SU-DHL-6 (cell line): Measurements from ENCODE around the gene IVD.
A peak's percentile ranks its signal among the peaks of the same experiment; 100 is the strongest.

ENCODE experiments used
- H2AFZ ChIP-seq: fragments of 200-600 bp; sonication (generic); 2 replicates; pipeline ENCODE4 v1.6.1; 2014; ENCODE audit warnings: low read depth, mild to moderate bottlenecking, moderate library complexity, mixed read lengths, antibody characterized with exemption, low read length; ENCODE audit not compliant: severe bottlenecking
- H3F3A ChIP-seq: fragments of 200-600 bp; shearing (Covaris generic); 2 replicates; pipeline ENCODE4 v1.6.0; 2016; ENCODE audit warnings: antibody characterized with exemption, mild to moderate bottlenecking; ENCODE audit not compliant: insufficient read depth
- H3K27ac ChIP-seq: fragments of 200-600 bp; sonication (generic); 2 replicates; pipeline ENCODE4 v1.5.1; 2016; ENCODE audit warnings: low read depth, mild to moderate bottlenecking, low read length, moderate library complexity, mixed read lengths
- H3K27me3 ChIP-seq: fragments of 200-600 bp; sonication (generic), shearing (Covaris generic); 2 replicates; pipeline ENCODE4 v1.6.0; 2014; ENCODE audit warnings: mild to moderate bottlenecking, low read length
- H3K36me3 ChIP-seq: fragments of 200-600 bp; sonication (generic); 2 replicates; pipeline ENCODE4 v1.6.1; 2014; ENCODE audit warnings: mild to moderate bottlenecking, low read length, mixed read lengths
- H3K4me2 ChIP-seq: fragments of 300-600, 200-600 bp; shearing (Covaris generic), sonication (generic); 2 replicates; pipeline ENCODE4 v1.6.0; 2014; ENCODE audit warnings: low read length, low read depth, mild to moderate bottlenecking; ENCODE audit not compliant: poor library complexity, severe bottlenecking
- H3K4me3 ChIP-seq: fragments of 200-600 bp; sonication (generic); 2 replicates; pipeline ENCODE4 v1.5.1; 2014; ENCODE audit warnings: antibody characterized with exemption, low read length, mild to moderate bottlenecking, mixed read lengths; ENCODE audit not compliant: insufficient read depth, poor library complexity, severe bottlenecking
- H3K79me2 ChIP-seq: fragments of 200-600 bp; sonication (generic); 2 replicates; pipeline ENCODE4 v1.6.1; 2014; ENCODE audit warnings: mild to moderate bottlenecking, low read length, moderate library complexity; ENCODE audit not compliant: insufficient read depth
- H3K9ac ChIP-seq: fragments of 200-600 bp; sonication (generic); 2 replicates; pipeline ENCODE4 v1.7.0; 2014; ENCODE audit warnings: mild to moderate bottlenecking, low read length
- H3K9me2 ChIP-seq: fragments of 200-600 bp; sonication (generic); replicated peaks from 2 replicates; pipeline ENCODE4 v1.6.1; 2014; ENCODE audit warnings: low read length; ENCODE audit not compliant: insufficient read depth
- H3K9me3 ChIP-seq: fragments of 200-600 bp; sonication (generic); 2 replicates; pipeline ENCODE4 v1.6.1; 2014; ENCODE audit warnings: low read length, mixed read lengths; ENCODE audit not compliant: insufficient read depth
- H4K20me1 ChIP-seq: fragments of 200-600 bp; sonication (generic); 2 replicates; pipeline ENCODE4 v1.6.1; 2014; ENCODE audit warnings: low read depth, mild to moderate bottlenecking, antibody characterized with exemption, low read length, moderate library complexity, mixed read lengths
- EZH2phosphoT487 ChIP-seq: fragments of 200-600 bp; sonication (generic), shearing (Covaris generic); conservative IDR thresholded peaks from 2 replicates; pipeline ENCODE4 v1.6.1; 2018; ENCODE audit warnings: mild to moderate bottlenecking, antibody characterized with exemption, low read length, moderate library complexity, mixed read lengths
- TF ChIP-seq, protein P1 (sequence below): fragments of 200-600 bp; sonication (generic); IDR thresholded peaks from one replicate; pipeline ENCODE4 v1.5.1; 2017; ENCODE audit warnings: antibody characterized with exemption, mild to moderate bottlenecking, low read length, moderate library complexity; ENCODE audit not compliant: insufficient read depth, poor library complexity, severe bottlenecking

Gene IVD

GRCh38 chr15:40367686-40368611 is 37.6 kb upstream of the IVD start:
- H3K9me3 ChIP-seq: no peaks in the 10 kb centered on the region
- H3K27me3 ChIP-seq: no peaks in the 10 kb centered on the region; the same call in 1 of the 2 replicates
- peak overlapping the region; percentile 24; the same call in 1 of the 2 replicates for H3K27ac ChIP-seq
- no peak for TF ChIP-seq EZH2phosphoT487
- TF ChIP-seq, protein P1, sequence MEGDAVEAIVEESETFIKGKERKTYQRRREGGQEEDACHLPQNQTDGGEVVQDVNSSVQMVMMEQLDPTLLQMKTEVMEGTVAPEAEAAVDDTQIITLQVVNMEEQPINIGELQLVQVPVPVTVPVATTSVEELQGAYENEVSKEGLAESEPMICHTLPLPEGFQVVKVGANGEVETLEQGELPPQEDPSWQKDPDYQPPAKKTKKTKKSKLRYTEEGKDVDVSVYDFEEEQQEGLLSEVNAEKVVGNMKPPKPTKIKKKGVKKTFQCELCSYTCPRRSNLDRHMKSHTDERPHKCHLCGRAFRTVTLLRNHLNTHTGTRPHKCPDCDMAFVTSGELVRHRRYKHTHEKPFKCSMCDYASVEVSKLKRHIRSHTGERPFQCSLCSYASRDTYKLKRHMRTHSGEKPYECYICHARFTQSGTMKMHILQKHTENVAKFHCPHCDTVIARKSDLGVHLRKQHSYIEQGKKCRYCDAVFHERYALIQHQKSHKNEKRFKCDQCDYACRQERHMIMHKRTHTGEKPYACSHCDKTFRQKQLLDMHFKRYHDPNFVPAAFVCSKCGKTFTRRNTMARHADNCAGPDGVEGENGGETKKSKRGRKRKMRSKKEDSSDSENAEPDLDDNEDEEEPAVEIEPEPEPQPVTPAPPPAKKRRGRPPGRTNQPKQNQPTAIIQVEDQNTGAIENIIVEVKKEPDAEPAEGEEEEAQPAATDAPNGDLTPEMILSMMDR: peak; percentile 82
- H3K79me2 ChIP-seq: no peaks in the 10 kb centered on the region
- H3K9me2 ChIP-seq: no peaks in the 10 kb centered on the region
- H3F3A ChIP-seq: no peaks in the 10 kb centered on the region
- H3K4me2 ChIP-seq: peak overlapping the region; percentile 44
- peak overlapping the region; percentile 81 for H2AFZ ChIP-seq
- peak overlapping the region; percentile 39 for H3K4me3 ChIP-seq
- H4K20me1 ChIP-seq: no peaks in the 10 kb centered on the region
- peak overlapping the region; percentile 48 for H3K9ac ChIP-seq
- no peaks in the 10 kb centered on the region for H3K36me3 ChIP-seq

GRCh38 chr15:40368719-40369473 is 36.7 kb upstream of the IVD start:
- no peaks in the 10 kb centered on the region for H3K9me2 ChIP-seq
- H3K4me3 ChIP-seq: no peak overlapping the region
- H2AFZ ChIP-seq: no peak overlapping the region
- H3K79me2 ChIP-seq: no peaks in the 10 kb centered on the region
- H3K36me3 ChIP-seq: no peaks in the 10 kb centered on the region
- H3K9ac ChIP-seq: no peak overlapping the region; the same call in 1 of the 2 replicates
- no peak for TF ChIP-seq EZH2phosphoT487
- TF ChIP-seq, protein P1: no peak
- no peaks in the 10 kb centered on the region for H3F3A ChIP-seq
- no peaks in the 10 kb centered on the region for H3K9me3 ChIP-seq
- no peaks in the 10 kb centered on the region; the same call in 1 of the 2 replicates for H3K27me3 ChIP-seq
- no peaks in the 10 kb centered on the region for H4K20me1 ChIP-seq
- no peak overlapping the region for H3K27ac ChIP-seq
- peak overlapping the region; percentile 44 for H3K4me2 ChIP-seq

DNA sequence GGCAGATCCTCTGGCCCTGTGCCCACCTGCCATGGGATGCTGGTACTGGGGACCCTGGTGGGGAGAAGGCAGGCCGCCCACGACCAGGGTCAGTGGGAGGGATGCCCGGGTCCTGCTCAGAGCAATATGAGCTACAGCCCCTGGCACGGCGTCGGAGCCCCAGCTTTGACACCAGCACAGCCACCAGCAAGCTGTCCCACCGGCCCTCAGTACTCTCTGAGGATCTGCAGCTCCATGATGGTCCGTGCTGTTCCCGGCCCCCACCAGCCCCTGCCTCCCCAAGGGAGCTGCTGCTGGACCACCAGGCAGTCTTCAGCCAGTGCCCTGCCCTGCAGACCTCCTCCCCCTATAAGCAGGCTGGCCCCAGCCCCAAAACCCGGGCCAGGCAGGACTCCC is 36.1 kb upstream of the IVD start:
- H3K9me3 ChIP-seq: no peaks in the 10 kb centered on the region
- H4K20me1 ChIP-seq: no peaks in the 10 kb centered on the region
- no peaks in the 10 kb centered on the region; the same call in 1 of the 2 replicates for H3K27me3 ChIP-seq
- TF ChIP-seq, protein P1: no peak
- TF ChIP-seq EZH2phosphoT487: no peak
- no peak overlapping the region for H3K9ac ChIP-seq
- no peaks in the 10 kb centered on the region for H3F3A ChIP-seq
- no peaks in the 10 kb centered on the region for H3K36me3 ChIP-seq
- no peak overlapping the region for H3K27ac ChIP-seq
- no peaks in the 10 kb centered on the region for H3K9me2 ChIP-seq
- H3K4me3 ChIP-seq: no peak overlapping the region
- H3K79me2 ChIP-seq: no peaks in the 10 kb centered on the region
- H3K4me2 ChIP-seq: no peak overlapping the region
- H2AFZ ChIP-seq: no peak overlapping the region
